ENCODE results near the gene KRT80.

KRT80 gene

GRCh38 chr12:52227606-52228166, 35.9 kb upstream of the KRT80 start:
- H3K27ac ChIP-seq (ENCODE audit: low read depth, low read length): no peak overlapping the region
- peaks cover 9% of the 10 kb centered on the region; the same call in 1 of the 2 replicates for H3K4me1 ChIP-seq (ENCODE audit: control insufficient read depth, insufficient read depth, low read length)
- no peaks in the 10 kb centered on the region for H3K36me3 ChIP-seq (ENCODE audit: control insufficient read depth, insufficient read depth, low read length)
- no peak overlapping the region for H3K9ac ChIP-seq (ENCODE audit: low read depth, low read length)
- H3K4me3 ChIP-seq (ENCODE audit: low read depth, low read length): no peak overlapping the region
- H3K27me3 ChIP-seq (ENCODE audit: control insufficient read depth, insufficient read depth, low read length): peaks cover 20% of the 10 kb centered on the region
- no peaks in the 10 kb centered on the region for H3K9me3 ChIP-seq (ENCODE audit: control insufficient read depth, insufficient read depth, low read length)

- Histone ChIP-seq H3K4me3 (ENCODE audit: low read depth, low read length) (no peak overlapping the region), H3K36me3 (ENCODE audit: control insufficient read depth, insufficient read depth, low read length) (no peaks in the 10 kb centered on the region), H3K27ac (ENCODE audit: low read depth, low read length) (no peak overlapping the region), H3K4me1 (ENCODE audit: control insufficient read depth, insufficient read depth, low read length) (no peaks in the 10 kb centered on the region), H3K9me3 (ENCODE audit: control insufficient read depth, insufficient read depth, low read length) (no peaks in the 10 kb centered on the region), H3K27me3 (ENCODE audit: control insufficient read depth, insufficient read depth, low read length) (peaks cover 7% of the 10 kb centered on the region), H3K9ac (ENCODE audit: low read depth, low read length) (no peak overlapping the region)
Observed at GRCh38 chr12:52226446-52226845, 34.6 kb upstream of the KRT80 start.

GRCh38 chr12:52225752-52226151, 33.9 kb upstream of the KRT80 start:
- Histone ChIP-seq H3K36me3 (ENCODE audit: control insufficient read depth, insufficient read depth, low read length) (no peaks in the 10 kb centered on the region), H3K4me3 (ENCODE audit: low read depth, low read length) (no peak overlapping the region), H3K27me3 (ENCODE audit: control insufficient read depth, insufficient read depth, low read length) (peaks cover under 1% of the 10 kb centered on the region; the same call in 1 of the 2 replicates), H3K27ac (ENCODE audit: low read depth, low read length) (no peak overlapping the region), H3K4me1 (ENCODE audit: control insufficient read depth, insufficient read depth, low read length) (no peaks in the 10 kb centered on the region), H3K9ac (ENCODE audit: low read depth, low read length) (no peak overlapping the region), H3K9me3 (ENCODE audit: control insufficient read depth, insufficient read depth, low read length) (no peaks in the 10 kb centered on the region)

- Histone ChIP-seq H3K4me1 (ENCODE audit: control insufficient read depth, insufficient read depth, low read length) (no peaks in the 10 kb centered on the region), H3K36me3 (ENCODE audit: control insufficient read depth, insufficient read depth, low read length) (no peaks in the 10 kb centered on the region), H3K9ac (ENCODE audit: low read depth, low read length) (no peak overlapping the region), H3K4me3 (ENCODE audit: low read depth, low read length) (no peak overlapping the region), H3K27ac (ENCODE audit: low read depth, low read length) (no peak overlapping the region), H3K9me3 (ENCODE audit: control insufficient read depth, insufficient read depth, low read length) (no peaks in the 10 kb centered on the region), H3K27me3 (ENCODE audit: control insufficient read depth, insufficient read depth, low read length) (no peaks in the 10 kb centered on the region)
Observed at GRCh38 chr12:52224151-52224550, 32.3 kb upstream of the KRT80 start.

- H3K27ac ChIP-seq (ENCODE audit: low read depth, low read length): no peak overlapping the region
- no peaks in the 10 kb centered on the region for H3K4me1 ChIP-seq (ENCODE audit: control insufficient read depth, insufficient read depth, low read length)
- no peaks in the 10 kb centered on the region for H3K36me3 ChIP-seq (ENCODE audit: control insufficient read depth, insufficient read depth, low read length)
- H3K9ac ChIP-seq (ENCODE audit: low read depth, low read length): no peak overlapping the region
- H3K27me3 ChIP-seq (ENCODE audit: control insufficient read depth, insufficient read depth, low read length): no peaks in the 10 kb centered on the region
- H3K4me3 ChIP-seq (ENCODE audit: low read depth, low read length): no peak overlapping the region
- no peaks in the 10 kb centered on the region for H3K9me3 ChIP-seq (ENCODE audit: control insufficient read depth, insufficient read depth, low read length)
Observed at GRCh38 chr12:52223406-52224039, 31.7 kb upstream of the KRT80 start.

- no peak overlapping the region for H3K4me3 ChIP-seq (ENCODE audit: low read depth, low read length)
- no peaks in the 10 kb centered on the region for H3K4me1 ChIP-seq (ENCODE audit: control insufficient read depth, insufficient read depth, low read length)
- H3K27ac ChIP-seq (ENCODE audit: low read depth, low read length): no peak overlapping the region
- H3K27me3 ChIP-seq (ENCODE audit: control insufficient read depth, insufficient read depth, low read length): no peaks in the 10 kb centered on the region
- no peaks in the 10 kb centered on the region for H3K36me3 ChIP-seq (ENCODE audit: control insufficient read depth, insufficient read depth, low read length)
- H3K9me3 ChIP-seq (ENCODE audit: control insufficient read depth, insufficient read depth, low read length): no peaks in the 10 kb centered on the region
- no peak overlapping the region for H3K9ac ChIP-seq (ENCODE audit: low read depth, low read length)
Observed at GRCh38 chr12:52222692-52223091, 30.9 kb upstream of the KRT80 start.

GRCh38 chr12:52221912-52222457, 30.2 kb upstream of the KRT80 start:
- no peaks in the 10 kb centered on the region for H3K27me3 ChIP-seq (ENCODE audit: control insufficient read depth, insufficient read depth, low read length)
- H3K4me1 ChIP-seq (ENCODE audit: control insufficient read depth, insufficient read depth, low read length): no peaks in the 10 kb centered on the region
- H3K36me3 ChIP-seq (ENCODE audit: control insufficient read depth, insufficient read depth, low read length): no peaks in the 10 kb centered on the region
- H3K9ac ChIP-seq (ENCODE audit: low read depth, low read length): no peak overlapping the region
- no peak overlapping the region for H3K27ac ChIP-seq (ENCODE audit: low read depth, low read length)
- H3K4me3 ChIP-seq (ENCODE audit: low read depth, low read length): no peak overlapping the region
- H3K9me3 ChIP-seq (ENCODE audit: control insufficient read depth, insufficient read depth, low read length): no peaks in the 10 kb centered on the region

GRCh38 chr12:52221070-52221781, 29.4 kb upstream of the KRT80 start:
- Histone ChIP-seq H3K4me1 (ENCODE audit: control insufficient read depth, insufficient read depth, low read length) (no peaks in the 10 kb centered on the region), H3K4me3 (ENCODE audit: low read depth, low read length) (no peak overlapping the region), H3K27me3 (ENCODE audit: control insufficient read depth, insufficient read depth, low read length) (no peaks in the 10 kb centered on the region), H3K9me3 (ENCODE audit: control insufficient read depth, insufficient read depth, low read length) (no peaks in the 10 kb centered on the region), H3K36me3 (ENCODE audit: control insufficient read depth, insufficient read depth, low read length) (no peaks in the 10 kb centered on the region), H3K9ac (ENCODE audit: low read depth, low read length) (no peak overlapping the region), H3K27ac (ENCODE audit: low read depth, low read length) (no peak overlapping the region)

GRCh38 chr12:52220477-52220876, 28.7 kb upstream of the KRT80 start:
- Histone ChIP-seq H3K4me1 (ENCODE audit: control insufficient read depth, insufficient read depth, low read length) (no peaks in the 10 kb centered on the region), H3K9ac (ENCODE audit: low read depth, low read length) (no peak overlapping the region), H3K27ac (ENCODE audit: low read depth, low read length) (no peak overlapping the region), H3K4me3 (ENCODE audit: low read depth, low read length) (no peak overlapping the region), H3K36me3 (ENCODE audit: control insufficient read depth, insufficient read depth, low read length) (no peaks in the 10 kb centered on the region), H3K9me3 (ENCODE audit: control insufficient read depth, insufficient read depth, low read length) (no peaks in the 10 kb centered on the region), H3K27me3 (ENCODE audit: control insufficient read depth, insufficient read depth, low read length) (no peaks in the 10 kb centered on the region)

- no peaks in the 10 kb centered on the region for H3K4me1 ChIP-seq (ENCODE audit: control insufficient read depth, insufficient read depth, low read length)
Observed at GRCh38 chr12:52218001-52218400, 26.2 kb upstream of the KRT80 start.

GRCh38 chr12:52217223-52217622, 25.4 kb upstream of the KRT80 start:
- Histone ChIP-seq H3K4me1 (ENCODE audit: control insufficient read depth, insufficient read depth, low read length) (no peaks in the 10 kb centered on the region), H3K9me3 (ENCODE audit: control insufficient read depth, insufficient read depth, low read length) (no peaks in the 10 kb centered on the region), H3K4me3 (ENCODE audit: low read depth, low read length) (no peak overlapping the region), H3K27ac (ENCODE audit: low read depth, low read length) (no peak overlapping the region), H3K27me3 (ENCODE audit: control insufficient read depth, insufficient read depth, low read length) (no peaks in the 10 kb centered on the region), H3K36me3 (ENCODE audit: control insufficient read depth, insufficient read depth, low read length) (no peaks in the 10 kb centered on the region), H3K9ac (ENCODE audit: low read depth, low read length) (no peak overlapping the region)

More at GRCh38 chr12:52218001-52218400, 26.2 kb upstream of the KRT80 start:
- H3K36me3 ChIP-seq (ENCODE audit: control insufficient read depth, insufficient read depth, low read length): no peaks in the 10 kb centered on the region
- no peaks in the 10 kb centered on the region for H3K27me3 ChIP-seq (ENCODE audit: control insufficient read depth, insufficient read depth, low read length)
- no peaks in the 10 kb centered on the region for H3K9me3 ChIP-seq (ENCODE audit: control insufficient read depth, insufficient read depth, low read length)
- H3K27ac ChIP-seq (ENCODE audit: low read depth, low read length): no peak overlapping the region
- H3K9ac ChIP-seq (ENCODE audit: low read depth, low read length): no peak overlapping the region
- no peak overlapping the region for H3K4me3 ChIP-seq (ENCODE audit: low read depth, low read length)

All from HUES48 (cell line).